HG02938 (cell line): ENCODE measurements around the gene SEMA6A.

Experiments
- ATAC-seq: cut with Tn5 transposase; IDR thresholded peaks from one replicate; pipeline ENCODE4 v1.9.1; 2021; ENCODE audit warnings: mild to moderate bottlenecking, moderate library complexity; ENCODE audit not compliant: unreplicated experiment

SEMA6A gene

GRCh38 chr5:116497631-116498030, 77.0 kb downstream of the SEMA6A start:
- ATAC-seq: no peak

- ATAC-seq: no peak
These were observed 78.8 kb downstream of the SEMA6A start for GRCh38 chr5:116495786-116496357.

GRCh38 chr5:116494784-116495450, 79.7 kb downstream of the SEMA6A start:
- ATAC-seq: no peak

- no peak for ATAC-seq
These were observed 81.8 kb downstream of the SEMA6A start for GRCh38 chr5:116492776-116493175.

- peak; percentile 82 for ATAC-seq
These were observed 82.5 kb downstream of the SEMA6A start for GRCh38 chr5:116492016-116492623.

- no peak for ATAC-seq
These were observed 86.1 kb downstream of the SEMA6A start for GRCh38 chr5:116488356-116489041.

GRCh38 chr5:116487045-116487444, 87.6 kb downstream of the SEMA6A start:
- ATAC-seq: no peak

GRCh38 chr5:116486588-116486987, 88.0 kb downstream of the SEMA6A start:
- no peak for ATAC-seq

GRCh38 chr5:116484645-116485044, 90.0 kb downstream of the SEMA6A start:
- no peak for ATAC-seq

GRCh38 chr5:116482394-116482793, 92.2 kb downstream of the SEMA6A start:
- ATAC-seq: no peak

- ATAC-seq: no peak
These were observed 93.6 kb downstream of the SEMA6A start for GRCh38 chr5:116480894-116481510.

GRCh38 chr5:116479776-116480675, 94.6 kb downstream of the SEMA6A start:
- ATAC-seq: no peak

GRCh38 chr5:116478491-116478890, 96.1 kb downstream of the SEMA6A start:
- ATAC-seq: no peak

- ATAC-seq: no peak
These were observed 97.6 kb downstream of the SEMA6A start for GRCh38 chr5:116476897-116477537.

- no peak for ATAC-seq
These were observed 99.3 kb downstream of the SEMA6A start for GRCh38 chr5:116475338-116475737.

GRCh38 chr5:116473706-116474105, 100.9 kb downstream of the SEMA6A start:
- no peak for ATAC-seq

- no peak for ATAC-seq
These were observed 102.3 kb downstream of the SEMA6A start for GRCh38 chr5:116472274-116472673.

- ATAC-seq: no peak
These were observed 105.0 kb downstream of the SEMA6A start for GRCh38 chr5:116469631-116470030.

- ATAC-seq: no peak
These were observed 106.0 kb downstream of the SEMA6A start for GRCh38 chr5:116468583-116468982.

GRCh38 chr5:116467465-116467843, 107.2 kb downstream of the SEMA6A start:
- ATAC-seq: no peak
